ENCODE measurements around the gene RPS6KA2. TPM values are rescaled to one million over a fixed set of nuclear protein-coding genes. Genes with fewer than 3 reads are reported as not detected.

Gene RPS6KA2
- total RNA-seq, 1 donor from 2014 or later = 12.3 TPM

DNA sequence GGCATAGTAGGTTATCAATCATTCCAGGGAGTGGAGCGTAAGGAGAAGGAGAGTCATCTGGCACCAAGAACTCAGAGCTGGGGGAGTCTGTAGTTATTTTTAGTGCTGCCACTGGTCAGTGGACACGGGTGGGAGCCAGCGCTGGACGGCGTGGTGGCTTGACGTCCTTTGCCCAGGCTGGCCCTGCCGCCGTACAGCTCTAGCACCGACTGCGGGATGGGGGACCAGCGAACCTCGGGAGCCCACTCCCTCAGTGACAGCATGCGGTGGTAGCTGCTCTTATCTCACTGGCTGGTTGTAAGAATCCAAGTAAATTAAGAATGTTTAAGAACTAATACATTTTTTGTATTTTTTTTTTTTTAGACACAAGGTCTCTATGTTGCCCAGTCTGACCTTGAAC, 32.5 kb upstream of the RPS6KA2 start:
- Mint-ChIP-seq H3K4me3 (no peak overlapping the region), H3K36me3 (peaks cover 2% of the 10 kb centered on the region)
- TF ChIP-seq, protein P1, sequence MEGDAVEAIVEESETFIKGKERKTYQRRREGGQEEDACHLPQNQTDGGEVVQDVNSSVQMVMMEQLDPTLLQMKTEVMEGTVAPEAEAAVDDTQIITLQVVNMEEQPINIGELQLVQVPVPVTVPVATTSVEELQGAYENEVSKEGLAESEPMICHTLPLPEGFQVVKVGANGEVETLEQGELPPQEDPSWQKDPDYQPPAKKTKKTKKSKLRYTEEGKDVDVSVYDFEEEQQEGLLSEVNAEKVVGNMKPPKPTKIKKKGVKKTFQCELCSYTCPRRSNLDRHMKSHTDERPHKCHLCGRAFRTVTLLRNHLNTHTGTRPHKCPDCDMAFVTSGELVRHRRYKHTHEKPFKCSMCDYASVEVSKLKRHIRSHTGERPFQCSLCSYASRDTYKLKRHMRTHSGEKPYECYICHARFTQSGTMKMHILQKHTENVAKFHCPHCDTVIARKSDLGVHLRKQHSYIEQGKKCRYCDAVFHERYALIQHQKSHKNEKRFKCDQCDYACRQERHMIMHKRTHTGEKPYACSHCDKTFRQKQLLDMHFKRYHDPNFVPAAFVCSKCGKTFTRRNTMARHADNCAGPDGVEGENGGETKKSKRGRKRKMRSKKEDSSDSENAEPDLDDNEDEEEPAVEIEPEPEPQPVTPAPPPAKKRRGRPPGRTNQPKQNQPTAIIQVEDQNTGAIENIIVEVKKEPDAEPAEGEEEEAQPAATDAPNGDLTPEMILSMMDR (IDR thresholded peaks at IDR 0.05; ENCODE audit: unreplicated experiment) = no peak

DNA sequence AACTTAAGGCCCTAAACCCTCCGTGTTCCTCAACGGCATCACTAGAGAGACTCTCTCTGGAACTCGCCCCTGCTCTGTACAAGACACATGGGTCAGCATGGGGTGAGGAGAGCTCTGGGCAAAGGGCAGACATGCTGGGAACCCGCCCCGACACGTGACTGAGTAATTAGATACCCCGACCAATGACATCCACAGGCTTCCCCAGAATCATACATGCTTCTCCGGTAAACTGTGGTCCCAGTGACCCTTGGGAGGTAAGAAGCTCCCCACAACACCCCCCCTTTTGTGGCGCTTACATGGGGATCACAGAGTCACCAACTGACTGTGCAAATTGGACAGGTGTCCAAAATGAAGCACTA, 31.7 kb upstream of the RPS6KA2 start:
- H3K36me3 Mint-ChIP-seq = peaks cover 2% of the 10 kb centered on the region
- no peak overlapping the region for H3K27ac Mint-ChIP-seq
- H3K9me3 Mint-ChIP-seq = no peaks in the 10 kb centered on the region
- peaks cover 6% of the 10 kb centered on the region for H3K4me1 Mint-ChIP-seq
- no peak overlapping the region for H3K4me3 Mint-ChIP-seq
- TF ChIP-seq, protein P1 (IDR thresholded peaks at IDR 0.05; ENCODE audit: unreplicated experiment) = no peak
- no peak for DNase-seq (ENCODE audit: low spot score in 2 of 2, unreplicated experiment in 2 of 2)
- H3K27me3 Mint-ChIP-seq (ENCODE audit: low read depth) = peaks cover 21% of the 10 kb centered on the region

More for the DNA sequence above, 32.5 kb upstream of the RPS6KA2 start:
- peaks cover 26% of the 10 kb centered on the region for H3K27me3 Mint-ChIP-seq (ENCODE audit: low read depth)
- H3K27ac Mint-ChIP-seq = no peak overlapping the region
- H3K4me1 Mint-ChIP-seq = peaks cover 6% of the 10 kb centered on the region
- H3K9me3 Mint-ChIP-seq = no peaks in the 10 kb centered on the region
- DNase-seq (ENCODE audit: low spot score in 2 of 2, unreplicated experiment in 2 of 2) = no peak

DNA sequence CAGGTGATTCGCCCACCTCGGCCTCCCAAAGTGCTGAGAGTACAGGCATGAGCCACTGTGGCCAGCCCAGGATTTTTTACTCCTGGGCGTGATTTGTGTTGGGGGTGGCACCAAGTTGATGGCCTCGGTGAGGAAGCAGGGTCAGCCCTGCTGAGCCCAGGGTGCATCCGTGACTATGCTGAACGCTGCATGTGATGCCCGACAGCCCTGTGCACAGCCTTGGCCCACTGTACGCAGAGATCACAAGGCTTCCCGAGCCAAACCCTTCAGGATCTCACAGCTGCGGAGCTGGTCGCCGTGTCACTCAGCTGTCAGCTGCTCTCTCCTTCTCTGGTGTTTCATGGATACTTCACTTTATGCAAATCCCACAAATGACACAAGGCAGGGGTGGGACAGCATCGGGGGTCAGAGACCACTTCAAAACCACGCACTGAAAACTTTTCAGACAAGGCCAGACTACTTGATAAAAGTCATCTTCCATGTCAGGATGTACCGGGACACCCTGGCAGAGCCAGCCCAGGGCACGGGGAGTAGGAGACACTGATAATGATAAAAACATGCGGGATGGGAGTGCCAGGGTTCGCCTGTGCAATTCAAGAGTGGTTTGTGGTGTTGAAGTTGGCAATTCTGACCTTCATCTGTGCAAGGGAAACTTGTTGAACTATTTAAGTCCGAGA, 31.2 kb upstream of the RPS6KA2 start:
- TF ChIP-seq, protein P1 (IDR thresholded peaks at IDR 0.05; ENCODE audit: unreplicated experiment) = no peak
- Mint-ChIP-seq H3K27ac (no peak overlapping the region), H3K36me3 (peaks cover 2% of the 10 kb centered on the region), H3K4me1 (peaks cover 6% of the 10 kb centered on the region), H3K9me3 (no peaks in the 10 kb centered on the region), H3K4me3 (no peak overlapping the region), H3K27me3 (ENCODE audit: low read depth) (peaks cover 18% of the 10 kb centered on the region)
- DNase-seq (ENCODE audit: low spot score in 2 of 2, unreplicated experiment in 2 of 2) = no peak

DNA sequence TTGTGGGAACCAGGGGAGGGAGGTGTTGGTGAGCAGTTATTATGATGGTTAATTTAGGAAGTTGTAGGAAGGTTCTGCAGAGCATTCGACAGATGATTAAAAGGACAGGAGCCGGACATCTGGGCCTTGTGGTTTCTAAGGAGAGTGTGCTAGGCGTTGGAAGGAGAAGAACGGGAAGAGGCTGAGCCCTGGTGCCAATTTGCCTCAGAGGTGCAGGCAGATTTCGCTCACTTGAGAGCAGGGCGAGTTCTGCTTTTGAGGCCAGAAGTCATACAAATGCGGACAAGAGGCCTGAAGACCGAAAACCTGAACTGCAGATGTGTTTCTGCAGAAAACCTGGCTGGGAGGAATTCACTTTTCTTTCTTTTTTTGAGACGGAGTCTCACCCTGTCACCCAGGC, 30.5 kb upstream of the RPS6KA2 start:
- H3K27ac Mint-ChIP-seq = no peak overlapping the region
- peaks cover 2% of the 10 kb centered on the region for H3K36me3 Mint-ChIP-seq
- H3K4me3 Mint-ChIP-seq = no peak overlapping the region
- peaks cover 6% of the 10 kb centered on the region for H3K4me1 Mint-ChIP-seq
- TF ChIP-seq, protein P1 (IDR thresholded peaks at IDR 0.05; ENCODE audit: unreplicated experiment) = no peak
- H3K9me3 Mint-ChIP-seq = no peaks in the 10 kb centered on the region
- no peak for DNase-seq (ENCODE audit: low spot score in 2 of 2, unreplicated experiment in 2 of 2)
- H3K27me3 Mint-ChIP-seq (ENCODE audit: low read depth) = peaks cover 12% of the 10 kb centered on the region

DNA sequence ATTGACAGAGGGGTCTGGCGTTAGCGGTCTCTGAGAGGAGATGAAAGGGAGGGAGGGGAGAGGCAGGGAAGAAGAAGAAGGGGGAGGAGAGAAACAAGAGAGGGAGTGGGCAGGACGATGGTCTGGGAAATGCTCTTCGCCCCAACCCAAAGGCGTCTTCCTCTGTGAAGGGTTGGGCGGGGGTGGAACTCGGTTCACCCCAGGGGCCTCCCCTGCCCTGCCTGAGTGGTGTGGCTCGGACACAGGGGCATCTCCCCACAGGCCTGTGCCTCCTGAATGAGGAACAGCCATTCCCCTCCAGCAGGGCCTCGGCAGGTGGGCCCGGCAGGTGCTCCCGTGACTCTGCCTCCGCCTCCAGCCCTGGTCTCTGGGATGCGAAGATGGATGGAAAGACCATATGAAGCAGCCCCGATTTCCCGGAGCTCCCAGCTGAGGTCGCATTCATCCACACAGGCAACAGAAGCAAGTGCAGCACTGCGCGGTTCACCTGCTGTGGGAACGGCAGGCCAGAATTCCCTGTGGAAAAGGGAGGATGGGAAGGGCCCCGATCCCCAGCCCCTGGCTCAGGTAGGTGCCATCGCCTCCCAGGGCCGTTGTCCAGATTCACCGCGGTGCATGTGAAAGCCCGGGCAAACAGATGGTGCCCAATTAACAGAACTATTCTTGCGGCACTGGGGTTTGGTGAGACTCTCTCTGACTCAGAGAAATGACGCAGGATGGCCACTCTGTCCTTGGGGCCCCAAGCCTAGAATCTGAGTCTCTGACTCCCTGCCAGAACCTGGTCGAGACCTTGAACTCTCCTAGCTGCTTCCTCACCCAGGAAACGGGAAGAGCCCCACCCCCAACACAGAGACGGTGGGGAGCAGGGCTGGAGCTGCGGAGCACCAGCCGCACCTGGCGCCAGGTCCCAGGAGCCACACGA, 29.4 kb upstream of the RPS6KA2 start:
- DNase-seq (ENCODE audit: low spot score in 2 of 2, unreplicated experiment in 2 of 2) = no peak
- H3K27me3 Mint-ChIP-seq (ENCODE audit: low read depth) = peaks cover 14% of the 10 kb centered on the region
- H3K4me3 Mint-ChIP-seq = no peak overlapping the region
- H3K9me3 Mint-ChIP-seq = no peaks in the 10 kb centered on the region
- TF ChIP-seq, protein P1 (IDR thresholded peaks at IDR 0.05; ENCODE audit: unreplicated experiment) = no peak
- peaks cover 2% of the 10 kb centered on the region for H3K36me3 Mint-ChIP-seq
- H3K4me1 Mint-ChIP-seq = peaks cover 6% of the 10 kb centered on the region
- no peak overlapping the region for H3K27ac Mint-ChIP-seq

Measured in mesothelial cell of epicardium (in vitro differentiated cells).